NT2/D1 (cell line): ENCODE data around the gene LIN7A.

ENCODE experiments used
- SUZ12 ChIP-seq: IDR thresholded peaks from 2 replicates; pipeline ENCODE4 v1.6.1; 2011; ENCODE audit not compliant: insufficient read length, insufficient read depth; ENCODE audit errors: extremely low read depth
- ZNF274 ChIP-seq: IDR thresholded peaks from 2 replicates; pipeline ENCODE4 v1.6.1; 2011; ENCODE audit warnings: mild to moderate bottlenecking, low read depth, low read length

DNA sequence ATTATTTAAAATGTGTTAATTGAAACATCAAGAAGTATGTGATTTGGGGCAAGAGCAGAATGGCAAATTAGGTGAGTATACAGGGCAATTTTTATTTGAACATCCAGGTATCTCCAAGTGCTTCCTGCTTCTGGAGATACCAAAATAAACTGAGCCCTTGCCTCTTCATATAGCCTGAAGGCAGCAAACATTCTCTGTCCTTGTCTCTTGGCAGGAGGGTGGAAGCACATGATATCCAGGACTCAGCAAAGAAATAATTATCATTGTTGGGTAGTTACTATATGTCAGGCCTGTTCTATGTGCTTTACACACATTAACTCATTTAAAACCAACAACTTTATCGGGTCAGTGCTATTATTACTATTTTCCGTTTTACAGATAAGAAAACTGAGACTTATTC is 12.5 kb downstream of the LIN7A start:
- TF ChIP-seq SUZ12 (no peak), ZNF274 (no peak)
